ENCODE measurements around the gene WDFY2.
"Not testable (repeated sequence)": the region's sequence is repeated elsewhere in the genome, so short reads cannot be mapped to it uniquely, and the experiment has no call there.

The WDFY2 gene

GRCh38 chr13:51542346-51543242 is 41.7 kb upstream of the WDFY2 start:
- no peak for DNase-seq
- Histone ChIP-seq H3K27ac (no peak overlapping the region), H3K36me3 (no peaks in the 10 kb centered on the region), H3K27me3 (no peaks in the 10 kb centered on the region), H3K9me3 (no peaks in the 10 kb centered on the region), H3K4me1 (peaks cover 0 to 4% (median 0%) of the 10 kb centered on the region in 4 donors), H3K4me3 (no peak overlapping the region)
- TF ChIP-seq CTCF (IDR thresholded peaks at IDR 0.05) = no peak
- intact Hi-C loops (cut with DNase I; ENCODE audit: low total_unique reads) = no loop called here

- DNase-seq; H3K9me3 ChIP-seq; H3K27ac ChIP-seq; H3K4me3 ChIP-seq; H3K36me3 ChIP-seq; intact Hi-C loops (cut with DNase I; ENCODE audit: low total_unique reads); H3K27me3 ChIP-seq; H3K4me1 ChIP-seq: not testable (repeated sequence)
Measured at GRCh38 chr13:51545446-51545845, 38.8 kb upstream of the WDFY2 start.

GRCh38 chr13:51547425-51548176 is 36.7 kb upstream of the WDFY2 start:
- Histone ChIP-seq H3K4me1 (no peaks in the 10 kb centered on the region), H3K36me3 (no peaks in the 10 kb centered on the region), H3K9me3 (no peaks in the 10 kb centered on the region), H3K27ac (no peak overlapping the region), H3K4me3 (no peak overlapping the region), H3K27me3 (no peaks in the 10 kb centered on the region)
- intact Hi-C loops (cut with DNase I; ENCODE audit: low total_unique reads) = no loop called here
- no peak for TF ChIP-seq CTCF (IDR thresholded peaks at IDR 0.05)
- DNase-seq = no peak

GRCh38 chr13:51549050-51549449 is 35.2 kb upstream of the WDFY2 start:
- DNase-seq = no peak
- Histone ChIP-seq H3K36me3 (no peaks in the 10 kb centered on the region), H3K27me3 (no peaks in the 10 kb centered on the region), H3K4me1 (no peaks in the 10 kb centered on the region), H3K9me3 (no peaks in the 10 kb centered on the region), H3K27ac (no peak overlapping the region), H3K4me3 (no peak overlapping the region)
- intact Hi-C loops (cut with DNase I; ENCODE audit: low total_unique reads) = no loop called here
- TF ChIP-seq CTCF (IDR thresholded peaks at IDR 0.05) = no peak

GRCh38 chr13:51549593-51549992 is 34.7 kb upstream of the WDFY2 start:
- no peak for DNase-seq
- Histone ChIP-seq H3K36me3 (no peaks in the 10 kb centered on the region), H3K4me3 (no peak overlapping the region), H3K9me3 (no peaks in the 10 kb centered on the region), H3K27me3 (no peaks in the 10 kb centered on the region), H3K4me1 (no peaks in the 10 kb centered on the region), H3K27ac (no peak overlapping the region)
- intact Hi-C loops (cut with DNase I; ENCODE audit: low total_unique reads) = no loop called here
- TF ChIP-seq CTCF (IDR thresholded peaks at IDR 0.05) = no peak

GRCh38 chr13:51550151-51550550 is 34.1 kb upstream of the WDFY2 start:
- no peaks in the 10 kb centered on the region for H3K27me3 ChIP-seq
- H3K27ac ChIP-seq = no peak overlapping the region
- no peak for TF ChIP-seq CTCF (IDR thresholded peaks at IDR 0.05)
- no peaks in the 10 kb centered on the region for H3K36me3 ChIP-seq
- intact Hi-C loops (cut with DNase I; ENCODE audit: low total_unique reads) = no loop called here
- no peaks in the 10 kb centered on the region for H3K4me1 ChIP-seq
- no peaks in the 10 kb centered on the region for H3K9me3 ChIP-seq
- H3K4me3 ChIP-seq = no peak overlapping the region
- no peak for DNase-seq

All from tibial artery (tissue), 4 donors.